GM18526 (cell line): Measurements from ENCODE around the gene LMO3.

Experiments
- POLR2A ChIP-seq: IDR thresholded peaks from 3 replicates; pipeline ENCODE4 v1.6.1; 2011; ENCODE audit not compliant: insufficient read length; ENCODE audit errors: extremely low read depth

Gene LMO3

DNA sequence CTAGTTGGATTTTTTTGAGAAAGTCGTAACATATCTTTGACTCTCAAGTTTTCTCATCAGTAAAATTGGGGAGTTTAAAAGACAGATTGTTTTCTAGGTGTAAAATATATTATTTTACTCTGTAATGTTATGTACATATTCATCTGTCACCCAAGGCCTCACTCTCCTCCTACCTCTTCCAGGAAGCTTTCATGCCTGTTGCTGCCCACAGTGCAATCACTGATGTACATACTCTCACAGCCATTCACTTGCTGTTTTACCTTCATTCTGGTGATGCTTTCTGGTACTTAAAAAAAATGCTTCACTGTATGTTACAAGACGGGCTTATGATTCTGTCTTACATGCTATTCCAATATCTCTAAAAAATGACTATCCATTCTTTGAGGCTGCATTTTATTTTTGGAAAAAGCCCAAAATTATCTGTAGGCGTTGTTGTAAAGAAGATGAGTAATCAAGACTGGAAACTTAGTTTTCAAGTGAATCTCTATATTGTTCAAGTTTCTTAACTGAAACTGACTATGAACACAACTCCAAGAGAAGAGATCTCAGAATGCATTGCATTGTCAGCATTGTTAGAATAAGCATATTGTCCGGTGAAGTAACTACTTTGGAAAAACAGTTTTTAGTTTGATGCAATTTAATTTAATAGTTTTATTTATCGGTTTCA is 82.5 kb downstream of the LMO3 start:
- no peak for TF ChIP-seq POLR2A

DNA sequence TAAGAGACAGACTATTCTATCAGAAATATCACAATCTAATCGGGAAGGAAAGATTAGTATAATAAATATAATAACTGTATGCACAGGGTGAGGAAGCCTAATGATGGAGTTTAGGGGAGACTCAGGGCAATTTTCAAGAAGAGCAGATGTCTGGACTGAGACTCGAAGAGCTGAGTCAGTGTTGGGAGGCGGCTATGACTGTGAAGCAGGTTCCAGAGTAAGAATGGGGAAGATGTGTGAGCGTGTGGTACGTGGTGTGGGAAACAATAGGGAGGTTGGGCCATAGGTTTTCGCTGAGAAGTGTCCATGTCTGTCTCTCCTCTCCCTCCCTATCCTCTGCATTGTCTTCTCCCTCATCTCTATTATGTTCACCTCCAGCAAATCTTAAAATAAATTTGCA is 85.6 kb downstream of the LMO3 start:
- TF ChIP-seq POLR2A = no peak

DNA sequence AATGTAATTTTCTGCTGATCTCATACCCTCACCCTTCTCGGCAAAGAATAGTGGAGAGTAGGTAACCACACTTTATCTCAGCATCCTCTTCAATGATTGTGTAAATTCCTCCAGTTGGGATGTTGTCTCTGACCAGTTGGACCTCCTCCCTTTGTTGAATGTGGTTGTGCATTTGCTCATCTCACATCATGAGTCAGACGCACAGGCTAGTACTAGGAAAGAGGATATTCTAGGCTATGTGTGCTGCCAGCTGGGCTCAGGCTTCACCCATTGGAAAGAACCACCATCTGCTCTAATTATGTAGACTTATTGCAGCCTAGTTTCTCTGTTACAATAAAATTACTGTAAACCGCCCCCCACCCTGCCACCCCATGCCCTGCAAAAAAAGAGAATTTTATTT is 90.3 kb downstream of the LMO3 start:
- no peak for TF ChIP-seq POLR2A

DNA sequence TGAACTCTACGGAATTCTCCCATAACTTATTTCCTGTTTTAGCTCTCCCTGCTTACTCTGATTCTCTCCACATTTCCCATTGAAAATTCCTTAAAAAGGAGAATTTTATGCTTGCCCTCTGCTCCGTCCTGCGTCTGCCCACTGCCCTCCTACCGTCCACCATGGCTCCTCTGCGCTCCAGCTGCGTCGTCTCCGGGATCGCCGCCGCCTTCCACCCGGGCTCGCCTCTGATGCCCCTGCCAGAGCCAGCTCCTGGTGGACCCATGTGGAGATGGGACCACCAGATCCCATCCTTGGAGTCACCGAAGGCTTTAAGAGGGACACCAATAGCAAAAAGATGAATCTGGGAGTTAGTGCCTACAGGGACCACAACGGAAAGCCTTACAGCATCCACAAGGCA is 92.7 kb downstream of the LMO3 start:
- no peak for TF ChIP-seq POLR2A

DNA sequence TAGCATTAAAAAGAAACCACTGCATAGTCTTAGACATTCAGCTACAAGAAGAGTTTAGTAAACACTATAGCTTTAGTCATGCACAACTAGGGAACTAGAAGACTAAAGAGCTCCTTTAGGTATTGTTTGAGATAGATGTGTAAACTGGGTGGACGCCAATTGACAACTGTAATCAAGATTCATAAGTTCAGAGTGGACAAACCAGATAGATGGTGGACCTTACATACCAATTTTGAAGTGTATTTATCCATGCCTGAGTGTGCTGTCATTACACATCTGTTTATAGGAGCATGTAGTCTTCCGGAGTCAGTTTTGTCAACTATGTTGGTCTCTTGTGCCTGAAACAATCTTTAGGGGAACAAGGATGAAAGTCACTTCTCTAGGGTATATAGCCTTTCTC is 96.6 kb downstream of the LMO3 start:
- TF ChIP-seq POLR2A = no peak

DNA sequence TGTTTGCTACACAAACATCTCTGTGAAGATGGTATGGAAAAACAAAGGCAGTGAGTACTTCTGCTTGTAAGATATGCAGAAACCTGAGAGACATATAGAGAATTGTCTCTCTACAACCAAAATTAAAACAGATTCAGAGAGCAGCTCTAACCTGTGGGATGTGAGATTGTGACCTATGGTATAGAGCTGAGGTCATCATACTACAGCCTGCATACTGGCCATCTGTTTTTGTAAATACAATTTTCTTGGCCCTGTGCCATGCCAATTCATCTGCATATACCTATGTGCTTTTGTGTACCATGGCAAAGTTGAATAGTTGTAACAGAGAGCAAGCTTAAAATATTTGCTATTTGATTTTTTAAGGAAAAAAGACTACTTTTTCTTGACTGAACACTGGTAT is 99.6 kb downstream of the LMO3 start:
- no peak for TF ChIP-seq POLR2A

DNA sequence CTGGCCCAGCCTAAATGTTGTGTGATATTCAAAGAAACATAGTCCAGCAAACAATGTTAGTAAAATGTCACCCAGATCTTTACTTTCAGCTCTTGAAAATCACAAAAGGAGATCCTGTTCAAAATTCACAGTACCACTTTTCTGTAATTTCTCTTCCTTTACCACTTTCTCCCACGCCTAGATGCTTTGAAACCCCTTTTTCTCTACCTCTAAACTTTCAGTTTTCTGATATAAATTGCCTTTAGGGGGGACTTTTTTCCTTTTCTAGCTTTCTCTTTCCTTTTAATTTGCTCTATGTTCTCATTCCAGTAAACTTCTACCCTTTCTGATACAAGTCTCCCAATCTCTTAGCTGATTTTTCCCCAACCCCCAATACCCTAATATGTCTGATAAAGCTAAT is 101.8 kb downstream of the LMO3 start:
- no peak for TF ChIP-seq POLR2A

DNA sequence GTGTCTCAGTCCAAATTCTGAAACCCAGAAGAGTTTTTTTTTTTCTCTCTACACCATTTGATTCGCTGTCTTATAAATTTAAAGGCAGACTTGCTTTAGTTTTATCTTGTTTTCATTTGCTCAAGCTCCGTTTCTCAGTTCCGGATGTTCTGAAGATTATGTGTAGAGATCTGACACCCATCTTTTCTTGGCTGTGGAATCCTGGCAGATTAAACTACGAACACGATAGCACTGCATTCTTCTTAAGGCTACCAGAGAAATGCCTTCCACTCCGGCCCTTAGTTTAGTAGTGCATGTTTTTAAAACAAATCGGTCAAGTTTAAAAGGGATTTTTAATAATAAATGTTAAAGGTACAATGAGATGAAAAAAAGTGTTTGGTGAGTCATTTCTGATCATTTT is 106.4 kb downstream of the LMO3 start:
- TF ChIP-seq POLR2A = no peak
